Adrenal gland (tissue), 12 donors: ENCODE measurements around the gene DUSP2. TPM values are rescaled to one million over a fixed set of nuclear protein-coding genes. Genes with fewer than 3 reads are reported as not detected.

Experiments used
- DNase-seq, 7 donors: peaks; one replicate each; pipeline ENCODE4 v3.0.0-alpha.2; 2019 to 2020
- H3K27ac ChIP-seq, 5 donors: fragments of 200-600 bp; sonication (generic) in 4 of 5; 1 replicate in 3 of 5; 2 replicates in 2 of 5; pipeline versions ENCODE4 v1.5.1 to v1.8.0; 2016 to 2020; ENCODE audit warnings: mild to moderate bottlenecking in 1 of 5
- H3K27me3 ChIP-seq: fragments of 200-600 bp; 2 replicates; pipeline ENCODE4 v1.8.0; 2021
- H3K36me3 ChIP-seq, 2 donors: fragments of 200-600 bp; replicated peaks in 1 of 2; 1 replicate in 1 of 2; 2 replicates in 1 of 2; pipeline versions ENCODE4 v1.5.1 to v1.8.0; 2018 to 2022
- H3K4me1 ChIP-seq, 2 donors: fragments of 200-600 bp; replicated peaks in 1 of 2; 1 replicate in 1 of 2; 2 replicates in 1 of 2; pipeline versions ENCODE4 v1.5.1 to v1.8.0; 2018 to 2021
- H3K4me3 ChIP-seq, 4 donors: fragments of 200-600 bp; sonication (generic) in 3 of 4; one replicate each; pipeline ENCODE4 v1.5.1; 2016 to 2018
- H3K9me3 ChIP-seq, 3 donors: fragments of 200-600 bp; sonication (generic) in 1 of 3; replicated peaks in 1 of 3; 1 replicate in 2 of 3; 2 replicates in 1 of 3; pipeline versions ENCODE4 v1.5.1 to v1.8.0; 2016 to 2021
- POLR2A ChIP-seq, 2 donors: fragments of 450-650 bp; IDR thresholded peaks; one replicate each; pipeline ENCODE4 v1.6.1; 2017; ENCODE audit warnings: antibody characterized with exemption in 2 of 2, mild to moderate bottlenecking in 2 of 2, moderate library complexity in 1 of 2
- WGBS, 4 donors: extraction: QIAGEN DNeasy Blood & Tissue Kit in 2 of 4; methylation state at CpG; one replicate each; pipeline versions ENCODE4 v1.1.5 to v1.1.7; 2013 to 2017; 5-methylcytosine and 5-hydroxymethylcytosine counted together
- intact Hi-C, 2 donors: fragments of 100-400 bp; cut with DNase I; formaldehyde crosslinking; loops; one replicate each; pipeline versions ENCODE4 v1.14.1 to v1.15.0; 2022 to 2023
- polyA plus RNA-seq, 3 donors: library from polyadenylated mRNA; stranded (reverse); fragments of 200-250 nt in 2 of 3; fragments of 350-450 nt in 1 of 3; fragmentation: Illumina TruSeq in 1 of 3; extraction: RNeasy Lipid Tissue Mini Kit (QIAGEN cat#74804) in 1 of 3; gene quantifications; one replicate each; pipeline ENCODE4 v1.2.3, GENCODE V29; 2013 to 2014
- total RNA-seq, 9 donors: library from RNA; depleted of rRNA in 4 of 9; stranded (reverse); fragments of >200 nt in 4 of 9; fragments of 120-200 nt in 1 of 9; fragmentation: NEBNext Ultra II Directional in 1 of 9; extraction: Animal tissue kit (Norgen Biotek cat#: 25700) in 1 of 9; gene quantifications; one replicate each; pipeline versions ENCODE4 v1.1.0 to v1.2.4, GENCODE V29; 2013 to 2023
- TF ChIP-seq, protein P1 (sequence below), 6 experiments: fragments of 450-650 bp in 4 of 6; fragments of 200-600 bp in 2 of 6; sonication (generic) in 1 of 6; IDR thresholded peaks; 1 replicate in 5 of 6; 2 replicates in 1 of 6; pipeline versions ENCODE4 v1.5.1 to v1.8.0; 2016 to 2021; ENCODE audit warnings: antibody characterized with exemption in 6 of 6, mild to moderate bottlenecking in 2 of 6, moderate library complexity in 1 of 6
- donor health status: healthy with polysubstance abuse.
- donor health status: Bipolar disorder and iron deficiency.
- donor health status: DM: yes; HTN: yes; CAD: no.
- donor health status: DM: no; HTN: no; CAD: no.
- donor health status: DM: no; HTN: no; CAD: no.
- donor health status: DM: yes; HTN: yes; CAD: no.

Gene DUSP2
- total and polyA plus RNA-seq, 12 donors, result 0.48 to 4.7 (median 1.9) TPM

DNA sequence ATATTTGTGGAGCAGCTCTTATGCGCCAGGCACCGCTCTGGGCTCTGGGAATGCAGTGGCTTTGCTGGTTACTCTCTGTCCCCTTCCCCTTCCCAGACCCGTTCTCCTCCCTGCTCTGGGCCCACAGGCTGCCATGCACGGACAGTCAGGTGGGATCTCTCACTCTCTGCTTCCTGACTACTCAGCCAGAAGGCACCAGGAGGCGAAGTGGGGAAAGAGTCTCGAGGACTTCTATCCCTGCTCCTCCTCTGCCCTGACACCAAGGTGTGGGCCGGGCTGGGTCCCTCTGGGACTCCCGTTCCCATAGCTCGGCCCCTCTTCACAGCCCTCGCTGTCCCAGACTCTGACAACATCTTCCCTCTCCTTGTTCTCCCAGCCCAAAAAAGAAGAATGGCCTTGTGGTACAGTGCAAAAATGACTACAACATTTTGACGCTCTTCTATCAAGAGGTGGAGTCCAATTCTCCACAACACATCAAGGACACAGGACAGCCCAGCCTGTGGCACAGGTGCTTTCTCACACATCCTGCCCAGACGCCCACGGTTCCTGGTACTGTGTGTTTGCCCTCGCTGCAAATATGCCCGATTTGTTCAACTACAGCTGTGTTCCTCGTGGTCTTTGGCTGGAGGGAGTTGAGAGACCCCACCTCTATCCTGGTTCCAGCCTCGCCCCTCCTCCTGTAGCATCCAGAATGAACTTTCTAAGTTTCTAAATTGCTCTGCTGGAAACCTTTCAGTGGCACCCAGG is 14.0 kb upstream of the DUSP2 start:
- no peak overlapping the region for H3K4me3 ChIP-seq
- DNase-seq, result no peak
- intact Hi-C loops, result no loop called here
- no peaks in the 10 kb centered on the region for H3K4me1 ChIP-seq
- WGBS, 4 donors, result 82 to 90% (median 89%) methylated on average over 17 of the region's 17 CpGs
- H3K27ac ChIP-seq, result no peak overlapping the region
- TF ChIP-seq, protein P1, sequence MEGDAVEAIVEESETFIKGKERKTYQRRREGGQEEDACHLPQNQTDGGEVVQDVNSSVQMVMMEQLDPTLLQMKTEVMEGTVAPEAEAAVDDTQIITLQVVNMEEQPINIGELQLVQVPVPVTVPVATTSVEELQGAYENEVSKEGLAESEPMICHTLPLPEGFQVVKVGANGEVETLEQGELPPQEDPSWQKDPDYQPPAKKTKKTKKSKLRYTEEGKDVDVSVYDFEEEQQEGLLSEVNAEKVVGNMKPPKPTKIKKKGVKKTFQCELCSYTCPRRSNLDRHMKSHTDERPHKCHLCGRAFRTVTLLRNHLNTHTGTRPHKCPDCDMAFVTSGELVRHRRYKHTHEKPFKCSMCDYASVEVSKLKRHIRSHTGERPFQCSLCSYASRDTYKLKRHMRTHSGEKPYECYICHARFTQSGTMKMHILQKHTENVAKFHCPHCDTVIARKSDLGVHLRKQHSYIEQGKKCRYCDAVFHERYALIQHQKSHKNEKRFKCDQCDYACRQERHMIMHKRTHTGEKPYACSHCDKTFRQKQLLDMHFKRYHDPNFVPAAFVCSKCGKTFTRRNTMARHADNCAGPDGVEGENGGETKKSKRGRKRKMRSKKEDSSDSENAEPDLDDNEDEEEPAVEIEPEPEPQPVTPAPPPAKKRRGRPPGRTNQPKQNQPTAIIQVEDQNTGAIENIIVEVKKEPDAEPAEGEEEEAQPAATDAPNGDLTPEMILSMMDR (IDR thresholded peaks at IDR 0.05), result no peak
- no peaks in the 10 kb centered on the region for H3K9me3 ChIP-seq
- no peaks in the 10 kb centered on the region for H3K36me3 ChIP-seq
- no peaks in the 10 kb centered on the region for H3K27me3 ChIP-seq

DNA sequence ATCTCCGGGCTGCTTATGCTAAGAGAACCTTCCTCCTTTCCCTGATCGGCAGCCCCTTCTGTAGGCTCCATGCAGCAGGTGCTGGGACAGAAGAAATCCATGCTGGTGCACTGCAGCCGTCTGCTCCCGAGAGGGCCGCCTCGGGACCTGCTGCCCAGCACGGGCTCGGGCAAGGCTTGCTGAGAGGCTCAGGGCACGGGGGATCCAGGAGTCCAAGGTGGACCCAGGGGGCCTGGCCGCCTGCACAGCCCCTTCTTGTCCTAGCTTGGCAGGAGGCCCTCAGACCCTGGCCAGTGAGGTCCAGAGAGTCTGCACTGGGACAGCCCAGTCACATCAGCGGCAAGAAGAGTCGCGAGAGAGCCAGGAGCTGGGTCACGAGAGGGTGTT is 13.3 kb upstream of the DUSP2 start:
- DNase-seq, result no peak
- H3K36me3 ChIP-seq, result no peaks in the 10 kb centered on the region
- no peak overlapping the region for H3K27ac ChIP-seq
- no peak for TF ChIP-seq POLR2A (IDR thresholded peaks at IDR 0.05)
- TF ChIP-seq, protein P1 (IDR thresholded peaks at IDR 0.05), result no peak
- no peaks in the 10 kb centered on the region for H3K9me3 ChIP-seq
- no peaks in the 10 kb centered on the region for H3K4me1 ChIP-seq
- H3K27me3 ChIP-seq, result no peaks in the 10 kb centered on the region
- intact Hi-C loops, result no loop called here
- 70 to 90% (median 84%) methylated on average over 5 to 14 of the region's 14 CpGs for WGBS, 4 donors
- H3K4me3 ChIP-seq, result no peak overlapping the region

GRCh38 chr2:96157649-96158553 is 12.7 kb upstream of the DUSP2 start:
- intact Hi-C loops, result no loop called here
- 66 to 90% (median 73%) methylated on average over 4 to 19 of the region's 19 CpGs for WGBS, 4 donors
- DNase-seq, result no peak

More at GRCh38 chr2:96157649-96158553, 12.7 kb upstream of the DUSP2 start:
- Histone ChIP-seq H3K9me3 (no peaks in the 10 kb centered on the region), H3K4me1 (no peaks in the 10 kb centered on the region), H3K4me3 (no peak overlapping the region), H3K36me3 (no peaks in the 10 kb centered on the region), H3K27me3 (no peaks in the 10 kb centered on the region), H3K27ac (no peak overlapping the region)
- TF ChIP-seq, protein P1 (IDR thresholded peaks at IDR 0.05), result no peak
- no peak for TF ChIP-seq POLR2A (IDR thresholded peaks at IDR 0.05)
